ENCODE measurements around the gene ARHGEF17. TPM values are rescaled to one million over a fixed set of nuclear protein-coding genes. Genes with fewer than 3 reads are reported as not detected.
A peak's percentile ranks its signal among the peaks of the same experiment; 100 is the strongest.

Gene ARHGEF17
- polyA plus RNA-seq, 1 donor, result 94.4 TPM

- DNase-seq, result no peak
Measured at GRCh38 chr11:73356979-73357860, 49.1 kb downstream of the ARHGEF17 start.

GRCh38 chr11:73358071-73358470 is 50.0 kb downstream of the ARHGEF17 start:
- no peak for DNase-seq

GRCh38 chr11:73359341-73359740 is 51.3 kb downstream of the ARHGEF17 start:
- no peak for DNase-seq

GRCh38 chr11:73359930-73360742 is 52.1 kb downstream of the ARHGEF17 start:
- DNase-seq, result no peak

- DNase-seq, result no peak
Measured at GRCh38 chr11:73360743-73361369, 52.8 kb downstream of the ARHGEF17 start.

- DNase-seq, result no peak
Measured at GRCh38 chr11:73361953-73362776, 54.1 kb downstream of the ARHGEF17 start.

- no peak for DNase-seq
Measured at GRCh38 chr11:73363147-73363546, 55.1 kb downstream of the ARHGEF17 start.

GRCh38 chr11:73365352-73366264 is 57.5 kb downstream of the ARHGEF17 start:
- no peak for DNase-seq

GRCh38 chr11:73366265-73366610 is 58.2 kb downstream of the ARHGEF17 start:
- DNase-seq, result no peak

- no peak for DNase-seq
Measured at GRCh38 chr11:73366953-73367352, 58.9 kb downstream of the ARHGEF17 start.

GRCh38 chr11:73367482-73368024 is 59.5 kb downstream of the ARHGEF17 start:
- DNase-seq, result no peak

- DNase-seq, result no peak
Measured at GRCh38 chr11:73372375-73372993, 64.4 kb downstream of the ARHGEF17 start.

- no peak for DNase-seq
Measured at GRCh38 chr11:73374151-73374550, 66.1 kb downstream of the ARHGEF17 start.

GRCh38 chr11:73375830-73376159 is 67.7 kb downstream of the ARHGEF17 start:
- DNase-seq, result no peak

- peak; percentile 88 for DNase-seq
Measured at GRCh38 chr11:73376160-73376802, 68.2 kb downstream of the ARHGEF17 start, which contains the start of gene RELT. RELT (plus strand) TSS chr11:73376399; CDS start chr11:73389137, 12,738 bp downstream.

GRCh38 chr11:73376803-73377629 is 68.9 kb downstream of the ARHGEF17 start:
- no peak for DNase-seq

- no peak for DNase-seq
Measured at GRCh38 chr11:73379189-73379880, 71.3 kb downstream of the ARHGEF17 start.

GRCh38 chr11:73380331-73380730 is 72.3 kb downstream of the ARHGEF17 start:
- DNase-seq, result no peak

Data from left kidney (tissue), 2 donors.